ENCODE measurements around the gene FAF1. TPM values are rescaled to one million over a fixed set of nuclear protein-coding genes. Genes with fewer than 3 reads are reported as not detected.
"Not testable (repeated sequence)": the region's sequence is repeated elsewhere in the genome, so short reads cannot be mapped to it uniquely, and the experiment has no call there.

Gene FAF1
- total RNA-seq, 2 experiments from 2014 or later, result 43.5 to 44.0 TPM

DNA sequence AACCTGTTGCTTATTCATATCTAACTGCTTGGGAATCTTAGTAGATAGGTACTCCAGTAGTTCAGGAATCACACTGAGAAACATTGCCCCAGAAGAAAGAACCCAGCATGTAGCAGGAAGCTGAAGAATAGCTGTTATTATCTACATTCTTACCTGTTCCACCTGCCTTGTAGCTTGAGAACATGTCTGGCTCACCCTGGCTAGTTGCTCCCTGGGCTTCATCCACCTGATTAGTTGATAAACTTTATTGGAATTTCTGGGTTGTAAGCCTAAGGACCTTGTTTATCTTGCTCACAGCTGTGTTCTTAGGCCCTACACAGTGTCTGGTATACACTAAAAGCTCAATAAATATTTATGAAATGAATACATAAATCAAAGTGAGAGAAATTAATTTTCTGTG, 430.6 kb downstream of the FAF1 start:
- H3K9me3 ChIP-seq (ENCODE audit: control insufficient read depth in 1 of 2, insufficient read depth in 1 of 2, low read length in 2 of 2), result no peaks in the 10 kb centered on the region
- no peaks in the 10 kb centered on the region for H3K4me1 ChIP-seq (ENCODE audit: insufficient read depth, low read length)
- no peaks in the 10 kb centered on the region for H3K27me3 ChIP-seq (ENCODE audit: control insufficient read depth in 1 of 2, insufficient read depth in 2 of 2, low read length in 2 of 2)
- TF ChIP-seq CTCF (IDR thresholded peaks at IDR 0.05), result no peak
- ChIA-PET CTCF (no interaction called here), POLR2A (no interaction called here)
- no peaks in the 10 kb centered on the region for H3K27me3 Mint-ChIP-seq
- H3K4me3 Mint-ChIP-seq, result no peak overlapping the region
- peaks cover 11% of the 10 kb centered on the region for H3K9me3 Mint-ChIP-seq
- ATAC-seq (ENCODE audit: poor library complexity) (no peak), DNase-seq (no peak)
- H3K36me3 Mint-ChIP-seq (ENCODE audit: low read depth), result peaks cover 88% of the 10 kb centered on the region
- no peak overlapping the region for H3K27ac ChIP-seq (ENCODE audit: low read depth in 1 of 2, low read length in 2 of 2)
- no peaks in the 10 kb centered on the region for H3K4me1 Mint-ChIP-seq (ENCODE audit: low read depth)
- no peak overlapping the region for H3K27ac Mint-ChIP-seq
- intact Hi-C loops (cut with DNase I, micrococcal nuclease), result no loop called here
- no peak overlapping the region for H3K4me3 ChIP-seq (ENCODE audit: low read length)
- H3K36me3 ChIP-seq (ENCODE audit: insufficient read depth, low read length), result peaks cover under 1% of the 10 kb centered on the region

GRCh38 chr1:50527987-50528320, 432.1 kb downstream of the FAF1 start:
- H3K4me1 ChIP-seq (ENCODE audit: insufficient read depth, low read length); H3K27ac ChIP-seq (ENCODE audit: low read depth in 1 of 2, low read length in 2 of 2); H3K27me3 ChIP-seq (ENCODE audit: control insufficient read depth in 1 of 2, insufficient read depth in 2 of 2, low read length in 2 of 2); H3K27me3 Mint-ChIP-seq; H3K4me3 Mint-ChIP-seq; POLR2A ChIA-PET; H3K9me3 ChIP-seq (ENCODE audit: control insufficient read depth in 1 of 2, insufficient read depth in 1 of 2, low read length in 2 of 2); CTCF ChIA-PET; H3K36me3 ChIP-seq (ENCODE audit: insufficient read depth, low read length); H3K4me3 ChIP-seq (ENCODE audit: low read length); intact Hi-C loops (cut with DNase I, micrococcal nuclease); ATAC-seq (ENCODE audit: poor library complexity); H3K27ac Mint-ChIP-seq; DNase-seq; H3K4me1 Mint-ChIP-seq (ENCODE audit: low read depth): not testable (repeated sequence)
- peaks cover 88% of the 10 kb centered on the region for H3K36me3 Mint-ChIP-seq (ENCODE audit: low read depth)
- peaks cover 13% of the 10 kb centered on the region for H3K9me3 Mint-ChIP-seq

DNA sequence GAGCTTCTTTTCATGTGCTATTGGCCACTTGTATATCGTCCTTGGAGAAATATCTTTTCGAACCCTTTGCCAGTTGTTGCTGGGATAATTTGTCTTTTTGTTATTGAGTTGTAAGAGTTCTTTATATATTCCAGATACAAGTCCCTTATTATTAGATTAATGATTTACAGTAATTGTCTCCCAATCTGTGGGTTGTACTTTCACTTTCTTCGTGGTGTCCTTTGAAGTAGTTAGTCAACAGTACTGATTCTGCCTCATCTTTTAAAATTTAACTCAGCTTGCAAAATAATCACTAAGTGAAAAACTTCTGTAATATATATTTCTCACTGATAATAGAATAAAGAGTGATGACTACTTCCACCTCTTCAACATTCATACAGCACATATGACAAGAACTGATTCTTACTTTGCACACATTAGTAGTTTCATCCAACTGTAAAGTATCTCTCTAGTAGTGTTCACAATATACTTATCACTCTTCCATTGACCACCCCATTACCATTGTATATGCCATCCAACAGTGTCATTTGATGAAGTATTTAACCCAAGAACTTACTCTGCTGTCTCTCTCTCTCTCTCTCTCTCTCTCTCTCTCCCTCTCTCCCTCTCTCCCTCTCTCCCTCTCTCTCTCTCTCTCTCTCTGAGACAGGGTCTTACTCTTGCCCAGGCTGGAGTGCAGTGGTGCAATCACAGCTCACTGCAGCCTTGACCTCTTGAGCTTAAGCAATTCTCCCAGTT, 432.6 kb downstream of the FAF1 start:
- DNase-seq (no peak), ATAC-seq (ENCODE audit: poor library complexity) (no peak)
- ChIA-PET CTCF (no interaction called here), POLR2A (no interaction called here)
- Histone ChIP-seq H3K36me3 (ENCODE audit: insufficient read depth, low read length) (peaks cover 3% of the 10 kb centered on the region), H3K4me1 (ENCODE audit: insufficient read depth, low read length) (no peaks in the 10 kb centered on the region), H3K9me3 (ENCODE audit: control insufficient read depth in 1 of 2, insufficient read depth in 1 of 2, low read length in 2 of 2) (no peaks in the 10 kb centered on the region), H3K4me3 (ENCODE audit: low read length) (no peak overlapping the region), H3K27me3 (ENCODE audit: control insufficient read depth in 1 of 2, insufficient read depth in 2 of 2, low read length in 2 of 2) (no peaks in the 10 kb centered on the region), H3K27ac (ENCODE audit: low read depth in 1 of 2, low read length in 2 of 2) (no peak overlapping the region)
- Mint-ChIP-seq H3K4me3 (no peak overlapping the region), H3K36me3 (ENCODE audit: low read depth) (peaks cover 88% of the 10 kb centered on the region), H3K9me3 (peaks cover 13% of the 10 kb centered on the region), H3K27ac (no peak overlapping the region), H3K27me3 (no peaks in the 10 kb centered on the region), H3K4me1 (ENCODE audit: low read depth) (no peaks in the 10 kb centered on the region)
- no peak for TF ChIP-seq CTCF (IDR thresholded peaks at IDR 0.05)
- intact Hi-C loops (cut with DNase I, micrococcal nuclease), result no loop called here

DNA sequence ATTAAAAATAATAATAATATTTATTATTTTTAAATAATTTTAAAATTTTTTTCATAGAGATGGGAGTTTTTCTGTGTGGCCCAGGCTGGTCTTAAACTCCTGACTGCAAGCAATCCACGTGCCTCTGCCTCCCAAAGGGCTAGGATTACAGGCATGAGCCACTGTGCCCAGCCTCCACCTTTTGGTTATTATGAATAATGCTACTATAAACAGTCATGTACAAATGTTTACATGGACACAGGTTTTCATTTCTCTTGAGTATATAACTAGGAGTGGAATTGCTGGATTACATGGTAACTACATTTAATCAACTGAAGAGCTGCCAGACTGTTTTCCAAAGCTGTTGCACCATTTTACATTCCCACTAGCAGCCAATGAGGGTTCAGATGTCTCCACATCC, 433.6 kb downstream of the FAF1 start:
- Mint-ChIP-seq H3K4me3 (no peak overlapping the region), H3K9me3 (peaks cover 13% of the 10 kb centered on the region), H3K4me1 (ENCODE audit: low read depth) (no peaks in the 10 kb centered on the region), H3K27me3 (no peaks in the 10 kb centered on the region), H3K36me3 (ENCODE audit: low read depth) (peaks cover 91% of the 10 kb centered on the region), H3K27ac (no peak overlapping the region)
- POLR2A ChIA-PET, result no interaction called here
- Histone ChIP-seq H3K4me3 (ENCODE audit: low read length) (no peak overlapping the region), H3K27ac (ENCODE audit: low read depth in 1 of 2, low read length in 2 of 2) (no peak overlapping the region), H3K4me1 (ENCODE audit: insufficient read depth, low read length) (no peaks in the 10 kb centered on the region), H3K27me3 (ENCODE audit: control insufficient read depth in 1 of 2, insufficient read depth in 2 of 2, low read length in 2 of 2) (no peaks in the 10 kb centered on the region), H3K9me3 (ENCODE audit: control insufficient read depth in 1 of 2, insufficient read depth in 1 of 2, low read length in 2 of 2) (no peaks in the 10 kb centered on the region), H3K36me3 (ENCODE audit: insufficient read depth, low read length) (peaks cover 3% of the 10 kb centered on the region)
- no peak for ATAC-seq (ENCODE audit: poor library complexity)
- CTCF ChIA-PET, result no interaction called here
- DNase-seq, result no peak
- intact Hi-C loops (cut with DNase I, micrococcal nuclease), result no loop called here
- TF ChIP-seq CTCF (IDR thresholded peaks at IDR 0.05), result no peak
